ENCODE measurements around the gene GALNT2. TPM values are rescaled to one million over a fixed set of nuclear protein-coding genes. Genes with fewer than 3 reads are reported as not detected.

The GALNT2 gene
- total RNA-seq, 1 experiment from 2014 or later = 25.5 TPM

- no peak for DNase-seq (ENCODE audit: low spot score)
Observed at GRCh38 chr1:230090194-230090711, 23.2 kb downstream of the GALNT2 start.

DNA sequence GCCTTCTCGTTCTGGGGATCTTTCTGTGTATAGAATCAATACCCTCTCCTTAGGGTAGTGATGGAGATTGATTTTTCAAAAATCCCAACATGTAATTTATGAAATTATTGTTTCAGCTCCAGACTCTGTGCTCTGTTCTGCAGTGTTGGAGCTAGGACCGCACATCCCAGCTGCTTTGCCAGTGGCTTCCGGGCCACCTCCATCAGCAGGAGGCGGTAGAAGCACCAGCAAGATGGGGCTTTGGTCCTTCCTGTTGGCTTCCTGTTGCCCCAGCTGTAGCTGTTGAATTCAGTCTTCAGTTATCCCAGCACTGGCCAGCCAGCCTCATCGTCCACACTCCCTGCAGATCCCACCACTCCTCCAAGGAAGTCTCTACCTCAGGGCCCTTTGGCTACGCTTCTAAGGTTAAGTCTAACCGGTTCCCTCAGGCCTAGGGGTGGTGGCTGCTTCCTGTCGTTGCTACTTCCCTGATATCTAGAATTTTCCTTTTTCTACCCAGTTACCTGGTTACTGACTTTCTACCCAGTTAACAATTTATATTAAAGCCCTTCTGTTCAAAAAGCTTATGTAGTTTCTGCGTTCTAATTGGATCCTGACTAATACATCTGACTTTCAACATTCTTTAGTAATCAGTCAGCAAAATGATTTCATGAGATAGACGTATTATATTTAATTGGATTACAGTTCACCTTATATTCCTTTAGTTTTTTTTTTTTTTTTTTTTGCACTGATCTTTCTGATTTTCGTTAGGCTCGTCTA lies 24.6 kb downstream of the GALNT2 start:
- DNase-seq (ENCODE audit: low spot score) = no peak

- no peak for DNase-seq (ENCODE audit: low spot score)
Observed at GRCh38 chr1:230094746-230095145, 27.7 kb downstream of the GALNT2 start.

DNA sequence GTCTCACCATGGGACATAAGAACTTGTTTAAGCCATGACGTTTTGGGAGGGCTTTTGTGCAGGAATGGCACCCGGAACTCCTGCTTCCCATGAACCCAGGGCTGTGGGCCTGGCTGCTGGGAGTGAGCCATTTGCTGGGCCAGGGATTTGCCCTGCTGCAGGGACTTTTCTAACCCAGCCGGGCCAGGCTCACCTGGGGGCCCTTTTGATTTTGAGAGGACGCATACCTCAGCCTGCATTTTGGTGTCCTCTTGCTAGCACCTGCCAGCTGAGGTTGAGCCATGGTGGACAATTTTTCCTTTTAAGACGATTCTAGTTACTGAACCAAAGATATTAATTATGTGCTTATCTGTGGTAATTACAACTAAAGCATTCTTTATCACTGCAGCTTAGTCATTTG lies 28.9 kb downstream of the GALNT2 start:
- DNase-seq (ENCODE audit: low spot score) = no peak

GRCh38 chr1:230097370-230097769 lies 30.3 kb downstream of the GALNT2 start:
- DNase-seq (ENCODE audit: low spot score) = no peak

- no peak for DNase-seq (ENCODE audit: low spot score)
Observed at GRCh38 chr1:230098723-230099122, 31.7 kb downstream of the GALNT2 start.

DNA sequence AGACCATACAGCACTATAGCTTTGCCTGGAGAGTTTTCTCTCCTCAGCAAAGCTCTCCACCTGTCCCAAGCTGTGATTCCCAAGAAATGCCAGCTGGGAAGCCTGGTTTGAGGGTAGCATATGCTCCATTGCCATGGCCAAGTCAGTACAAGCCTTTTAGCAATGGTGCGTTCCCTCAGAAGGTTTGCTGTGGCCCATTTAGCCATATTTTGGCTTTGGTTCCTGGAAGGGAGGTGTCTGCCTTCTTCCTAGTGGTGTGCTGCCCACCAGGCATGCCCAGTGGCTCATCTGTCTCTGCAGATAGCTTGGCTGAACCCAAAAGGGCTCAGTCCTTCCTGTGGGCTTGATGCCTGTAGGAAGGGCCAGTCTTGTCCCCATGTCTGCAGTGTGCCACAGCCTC lies 32.4 kb downstream of the GALNT2 start:
- no peak for DNase-seq (ENCODE audit: low spot score)

- no peak for DNase-seq (ENCODE audit: low spot score)
Observed at GRCh38 chr1:230100932-230101331, 33.9 kb downstream of the GALNT2 start.

DNA sequence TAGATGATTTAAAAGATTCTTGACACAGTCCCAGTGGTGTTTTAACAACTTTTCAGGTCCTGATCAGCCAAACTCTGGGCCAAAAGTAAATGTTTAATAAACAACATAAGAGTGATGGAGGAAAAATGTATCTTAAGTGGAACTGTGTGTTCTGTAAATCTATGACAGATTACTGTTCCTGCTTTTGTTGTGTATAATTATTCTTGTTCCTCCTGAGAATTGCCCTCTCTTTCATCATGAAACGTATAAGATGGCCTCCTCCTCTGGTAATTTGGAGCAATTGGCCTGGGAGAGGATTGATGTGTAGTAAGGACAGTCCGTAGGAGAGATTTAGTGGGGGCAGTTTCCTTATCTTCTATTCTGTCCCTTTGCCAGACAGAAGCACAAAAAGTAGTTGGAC lies 34.5 kb downstream of the GALNT2 start:
- no peak for DNase-seq (ENCODE audit: low spot score)

- no peak for DNase-seq (ENCODE audit: low spot score)
Observed at GRCh38 chr1:230102046-230102445, 35.0 kb downstream of the GALNT2 start.

- DNase-seq (ENCODE audit: low spot score) = no peak
Observed at GRCh38 chr1:230102472-230102871, 35.4 kb downstream of the GALNT2 start.

GRCh38 chr1:230103306-230104173 lies 36.5 kb downstream of the GALNT2 start:
- DNase-seq (ENCODE audit: low spot score) = no peak

- DNase-seq (ENCODE audit: low spot score) = peak; percentile 92
Observed at GRCh38 chr1:230104395-230105244, 37.6 kb downstream of the GALNT2 start.

GRCh38 chr1:230105245-230105753 lies 38.3 kb downstream of the GALNT2 start:
- no peak for DNase-seq (ENCODE audit: low spot score)

DNA sequence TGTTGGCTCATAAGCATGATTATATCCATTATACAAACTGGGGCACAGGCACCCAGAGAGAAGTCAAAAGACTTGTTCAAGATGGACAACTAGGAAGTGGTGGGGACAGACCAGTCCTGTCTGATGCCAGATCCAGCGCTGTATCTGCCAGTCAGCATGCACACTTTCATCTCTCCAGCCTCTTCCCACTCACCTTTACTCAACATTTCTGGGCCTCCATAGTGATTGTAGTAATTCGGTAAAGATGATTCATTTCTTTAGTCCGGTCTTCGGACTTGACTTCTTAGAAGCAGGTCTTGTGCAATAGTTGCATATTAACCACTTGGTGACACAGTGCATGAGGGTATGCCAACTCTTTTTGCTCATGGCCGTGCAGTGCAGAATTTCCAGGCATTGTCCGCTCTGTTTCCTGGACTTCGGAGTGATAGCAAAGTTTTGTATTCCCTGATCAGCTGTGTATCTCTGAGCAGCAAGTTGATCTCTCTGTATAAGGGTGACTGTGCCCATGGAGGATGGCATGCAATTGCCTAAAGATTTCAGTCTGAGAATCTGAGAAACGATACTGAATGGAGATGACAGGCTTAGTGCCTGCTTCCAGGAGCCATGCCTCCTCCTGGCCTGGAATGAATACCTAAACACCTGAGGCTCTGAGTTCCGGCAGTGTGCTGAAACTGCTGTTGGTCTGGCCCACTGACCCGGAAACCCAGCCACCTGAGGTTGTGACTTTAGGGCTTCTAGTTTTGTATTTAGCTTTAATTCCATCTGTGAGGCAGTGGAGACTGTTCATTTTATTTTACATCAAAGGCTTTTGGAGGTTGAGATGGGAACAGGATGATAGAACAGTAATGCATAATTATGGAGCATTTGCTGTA lies 39.0 kb downstream of the GALNT2 start:
- peak; percentile 72 for DNase-seq (ENCODE audit: low spot score)

DNA sequence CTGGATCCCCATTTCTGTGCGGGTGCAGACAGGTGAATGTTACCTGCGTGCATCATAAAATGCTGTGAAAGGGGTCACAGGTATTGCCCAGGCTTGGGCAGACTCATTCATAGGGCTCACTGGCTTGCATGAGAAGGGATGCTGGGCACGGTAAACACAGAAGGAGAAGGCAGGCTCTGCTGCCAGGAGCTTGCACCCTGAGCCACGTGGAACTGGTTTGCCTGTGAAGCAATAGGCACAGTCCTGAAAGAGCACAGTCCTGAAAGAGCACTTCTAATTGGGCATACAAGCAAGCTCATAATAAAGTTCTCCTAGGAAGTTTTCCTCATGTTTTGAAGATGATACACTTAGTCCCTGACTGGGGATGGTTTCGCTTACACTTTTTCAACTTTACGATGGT lies 40.9 kb downstream of the GALNT2 start:
- no peak for DNase-seq (ENCODE audit: low spot score)

DNA sequence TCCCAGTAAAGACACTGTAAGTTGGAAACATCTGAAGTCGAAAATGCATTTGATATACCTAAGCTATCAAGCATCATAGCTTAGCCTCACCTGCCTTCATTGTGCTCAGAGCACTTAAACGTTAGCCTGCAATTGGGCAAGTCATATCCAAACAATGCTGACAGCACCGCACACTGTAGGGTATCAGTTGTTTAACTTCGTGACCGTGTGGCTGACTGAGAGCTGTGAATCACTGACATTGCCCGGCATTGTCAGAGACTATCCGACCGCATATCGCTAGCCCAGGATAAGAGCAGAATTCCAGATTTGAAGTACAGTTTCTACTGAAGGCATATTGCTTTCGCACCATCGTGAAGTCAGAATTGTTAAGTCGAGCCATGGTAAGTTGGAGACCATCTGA lies 41.5 kb downstream of the GALNT2 start:
- no peak for DNase-seq (ENCODE audit: low spot score)

DNA sequence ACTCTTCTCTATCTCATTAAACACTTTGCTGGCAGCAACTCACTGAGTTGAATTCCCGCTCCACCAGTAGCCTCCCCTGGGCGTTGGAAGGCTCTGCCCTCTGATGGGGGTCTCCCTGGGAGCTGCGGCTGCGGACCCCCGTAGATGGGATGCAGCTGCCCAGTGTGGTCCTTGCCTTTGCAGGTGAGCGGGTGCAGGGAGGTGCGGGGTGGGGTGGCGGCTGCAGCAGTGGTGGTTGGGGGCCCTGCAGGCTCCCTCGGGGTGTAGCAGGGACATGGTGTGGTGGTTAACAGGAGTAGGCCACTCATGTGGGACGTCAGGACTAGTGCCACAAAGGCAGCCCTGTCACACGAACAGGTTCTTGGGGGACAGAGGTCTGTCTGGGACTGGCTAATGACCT lies 42.0 kb downstream of the GALNT2 start:
- no peak for DNase-seq (ENCODE audit: low spot score)

GRCh38 chr1:230109895-230110667 lies 43.0 kb downstream of the GALNT2 start:
- no peak for DNase-seq (ENCODE audit: low spot score)

GRCh38 chr1:230110971-230111370 lies 43.9 kb downstream of the GALNT2 start:
- no peak for DNase-seq (ENCODE audit: low spot score)

Data from HT-29 (cell line).